NCI-H748 (cell line): Measurements from ENCODE around the gene CHD8.
"Not testable (repeated sequence)": the region's sequence is repeated elsewhere in the genome, so short reads cannot be mapped to it uniquely, and the experiment has no call there.

Source experiments
- DNase-seq: peaks from one replicate; lab custom pipeline; 2025; ENCODE audit not compliant: unreplicated experiment; lab: John Stamatoyannopoulos, UW

CHD8 gene

DNA sequence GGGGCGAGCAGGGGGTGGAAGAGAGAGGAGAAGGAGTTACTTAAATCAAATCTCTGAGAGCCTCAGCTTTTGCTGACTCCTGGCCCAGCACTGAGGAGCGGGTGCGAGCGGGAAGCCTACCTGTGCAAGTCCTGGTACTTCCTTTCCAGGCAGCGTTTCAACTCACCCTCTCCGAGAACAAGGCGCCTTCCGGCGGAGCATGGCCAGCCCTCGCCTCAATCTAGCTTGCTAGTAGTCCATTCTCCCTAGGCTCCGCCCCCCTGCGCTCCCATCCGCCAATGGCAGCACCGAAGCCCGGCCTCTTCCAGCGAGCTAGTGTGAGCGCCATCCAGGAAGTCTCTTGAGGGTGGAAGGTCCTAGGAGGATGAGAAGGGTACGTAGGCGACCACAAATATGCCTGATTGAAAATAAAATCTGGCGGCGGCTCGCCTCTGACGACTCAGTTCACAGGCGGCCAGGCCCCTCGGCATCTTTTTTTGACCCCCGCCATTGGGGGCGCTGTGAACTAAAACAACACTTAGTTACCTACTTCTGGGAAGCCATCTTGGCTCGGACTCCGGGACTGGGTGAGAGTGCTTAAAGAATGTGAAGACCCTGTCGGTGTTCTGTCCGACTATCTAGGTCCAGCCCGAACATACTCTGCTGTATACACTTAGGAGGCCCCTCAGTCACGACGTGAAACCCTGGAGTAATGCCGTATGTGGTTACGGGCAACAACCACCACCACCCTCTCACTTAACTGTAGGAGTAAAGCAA lies at the start of gene CHD8:
Gene CHD8, minus strand, starts transcription at position 212 of the 756 bp plus-strand sequence. CDS start 24,480 bp downstream, outside the sequence.
- DNase-seq: peak; percentile 100

- no peak for DNase-seq
Observed at GRCh38 chr14:21505012-21505553, 49.2 kb upstream of the CHD8 start.

DNA sequence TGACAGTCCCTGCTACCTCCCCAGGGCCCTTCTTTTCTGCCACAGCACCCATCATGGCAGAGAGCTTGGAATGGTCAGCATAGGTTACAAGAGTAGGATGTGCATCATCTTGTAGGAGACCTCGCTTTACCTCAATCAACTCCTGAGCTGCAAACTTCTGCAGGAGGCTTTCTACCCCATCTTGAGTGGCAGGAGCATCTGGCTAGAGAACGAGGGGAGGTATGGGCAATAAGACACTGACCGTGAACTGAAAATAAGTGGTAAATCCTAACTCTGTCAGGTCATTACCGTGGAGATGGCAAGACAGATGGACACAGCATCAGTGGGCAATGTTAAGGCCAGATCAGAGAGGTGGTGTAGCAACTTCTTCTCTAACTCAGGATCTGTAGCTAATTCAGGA lies 47.5 kb upstream of the CHD8 start:
- DNase-seq: no peak

DNA sequence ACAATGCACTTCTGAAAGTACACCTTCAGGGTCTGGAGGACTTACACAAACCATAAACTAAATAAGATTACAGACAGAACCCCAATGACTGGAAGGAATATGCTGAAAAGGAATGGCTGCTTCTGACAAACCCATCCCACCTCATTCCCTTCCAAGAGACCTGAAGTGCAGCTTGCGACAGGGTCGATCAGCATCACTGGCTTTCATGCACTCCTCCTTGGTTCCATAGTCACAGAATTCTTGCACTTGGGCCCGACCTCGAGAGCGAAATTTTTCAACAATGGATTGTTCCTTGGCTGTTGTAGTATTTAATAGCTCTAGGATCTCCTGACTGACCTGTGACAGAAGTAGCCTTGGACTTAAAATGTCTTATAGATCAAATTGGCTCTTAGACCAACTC lies 45.6 kb upstream of the CHD8 start:
- no peak for DNase-seq

DNA sequence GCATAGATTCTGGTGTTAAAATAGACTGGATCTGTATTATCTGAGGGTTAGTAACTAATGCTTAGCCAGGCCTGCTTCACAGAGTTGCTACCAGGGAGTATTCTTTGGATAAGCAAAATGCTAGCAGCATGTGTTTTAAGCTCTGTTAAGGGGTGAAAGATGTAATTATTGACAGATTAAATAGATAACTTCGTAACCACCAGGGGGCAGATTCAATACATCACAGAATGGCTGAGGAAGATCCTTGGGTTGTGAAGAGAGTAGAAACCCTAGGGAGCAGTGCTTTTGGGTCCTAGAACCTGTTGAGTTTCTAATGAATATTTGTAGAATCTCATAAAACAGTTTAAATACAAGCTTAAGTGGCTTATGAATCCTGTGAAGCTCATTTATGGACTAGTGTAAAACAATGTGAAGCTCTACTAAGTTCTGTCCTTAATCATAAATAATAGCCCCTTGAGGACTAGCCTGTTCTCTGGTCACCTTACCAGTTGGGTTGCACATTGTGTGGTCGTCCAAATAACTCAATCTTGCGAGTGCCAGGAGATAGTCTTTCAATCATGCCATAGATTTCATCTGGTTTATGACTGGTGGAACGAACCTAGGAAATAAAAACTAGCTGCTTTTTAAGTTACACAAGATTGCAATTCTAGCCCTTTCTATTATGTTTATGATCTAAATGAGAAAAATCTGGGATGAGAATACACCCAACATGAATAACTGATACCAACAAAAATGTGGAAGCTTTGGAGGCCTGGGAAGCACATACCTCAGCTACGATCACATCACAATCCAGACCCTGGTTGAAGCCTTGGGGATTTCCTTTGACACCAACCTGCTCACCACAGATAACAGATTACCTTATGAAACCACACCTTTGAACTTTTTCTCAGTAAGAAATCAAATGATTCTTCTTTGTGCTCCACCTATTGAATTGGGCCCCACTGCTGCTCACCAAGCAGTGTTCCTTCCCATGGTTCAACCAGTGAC lies 42.9 kb upstream of the CHD8 start:
- DNase-seq: peak; percentile 57

- no peak for DNase-seq
Observed at GRCh38 chr14:21496453-21496852, 40.5 kb upstream of the CHD8 start.

- DNase-seq: no peak
Observed at GRCh38 chr14:21494902-21495762, 39.2 kb upstream of the CHD8 start.

DNA sequence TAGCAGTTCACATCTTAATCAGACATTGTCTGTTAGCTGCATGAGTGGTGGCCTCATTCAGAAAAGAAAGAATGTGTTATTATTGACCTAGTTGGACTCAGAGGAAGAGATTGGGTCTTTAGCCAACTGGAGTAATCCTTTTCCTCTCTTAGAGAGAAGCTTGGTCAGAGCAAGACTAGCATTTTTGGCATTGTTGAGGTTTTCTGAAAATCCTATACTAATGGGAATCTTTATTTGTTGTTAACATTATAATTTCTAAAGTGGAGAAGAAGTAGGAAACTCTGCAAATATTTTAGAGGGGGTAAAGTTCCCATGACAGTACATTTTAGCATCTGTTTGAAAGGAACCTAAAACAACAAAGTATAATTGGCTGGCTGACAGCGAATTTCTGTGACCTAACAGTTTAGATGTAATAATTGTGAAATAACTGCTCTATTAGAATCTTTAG lies 30.7 kb upstream of the CHD8 start:
- DNase-seq: no peak

DNA sequence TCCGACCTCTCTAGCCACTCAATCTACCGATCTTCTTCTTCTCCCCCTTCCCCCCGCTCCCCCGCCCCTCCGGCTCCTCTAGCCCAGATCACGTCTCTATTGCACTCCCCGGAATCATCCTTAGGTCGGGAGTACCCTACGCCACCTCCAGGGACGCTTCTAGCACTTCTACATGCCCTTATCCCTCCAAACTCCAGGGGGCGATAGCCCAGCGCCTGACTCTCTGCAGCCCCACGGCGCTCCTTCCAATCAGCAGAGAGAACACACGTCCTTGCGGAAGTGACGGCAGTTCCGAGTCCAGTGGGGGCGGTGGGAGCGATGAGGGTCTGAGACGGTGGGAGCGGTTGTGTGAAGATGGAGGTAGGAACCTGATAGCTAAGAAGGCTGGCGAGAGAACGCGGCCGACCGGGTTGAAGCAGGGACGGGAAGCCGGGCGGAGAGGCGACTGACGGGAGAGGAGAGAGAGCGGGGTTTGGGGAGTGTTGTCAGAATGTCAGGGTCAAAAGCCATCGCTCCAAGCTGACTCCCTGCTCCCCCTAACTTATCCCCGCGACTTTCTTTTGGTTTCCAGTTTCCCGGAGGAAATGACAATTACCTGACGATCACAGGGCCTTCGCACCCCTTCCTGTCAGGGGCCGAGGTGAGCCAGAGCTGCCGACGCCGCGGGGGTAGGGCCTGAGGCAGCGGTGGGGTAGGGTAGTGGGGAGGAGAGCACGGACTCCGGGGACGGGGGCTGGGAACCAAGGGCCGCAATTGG lies 21.2 kb upstream of the CHD8 start, which contains the start of the genes RAB2B and TOX4:
Gene RAB2B, minus strand, starts transcription at position 35 of the 757 bp plus-strand sequence. CDS start 87 bp downstream, outside the sequence.
Gene TOX4, plus strand, starts transcription at position 271 of the 757 bp plus-strand sequence. Its CDS starts 84 bp downstream, at position 355.
- peak; percentile 99 for DNase-seq

- DNase-seq: peak; percentile 90
Observed at GRCh38 chr14:21476523-21476924, 20.6 kb upstream of the CHD8 start.

DNA sequence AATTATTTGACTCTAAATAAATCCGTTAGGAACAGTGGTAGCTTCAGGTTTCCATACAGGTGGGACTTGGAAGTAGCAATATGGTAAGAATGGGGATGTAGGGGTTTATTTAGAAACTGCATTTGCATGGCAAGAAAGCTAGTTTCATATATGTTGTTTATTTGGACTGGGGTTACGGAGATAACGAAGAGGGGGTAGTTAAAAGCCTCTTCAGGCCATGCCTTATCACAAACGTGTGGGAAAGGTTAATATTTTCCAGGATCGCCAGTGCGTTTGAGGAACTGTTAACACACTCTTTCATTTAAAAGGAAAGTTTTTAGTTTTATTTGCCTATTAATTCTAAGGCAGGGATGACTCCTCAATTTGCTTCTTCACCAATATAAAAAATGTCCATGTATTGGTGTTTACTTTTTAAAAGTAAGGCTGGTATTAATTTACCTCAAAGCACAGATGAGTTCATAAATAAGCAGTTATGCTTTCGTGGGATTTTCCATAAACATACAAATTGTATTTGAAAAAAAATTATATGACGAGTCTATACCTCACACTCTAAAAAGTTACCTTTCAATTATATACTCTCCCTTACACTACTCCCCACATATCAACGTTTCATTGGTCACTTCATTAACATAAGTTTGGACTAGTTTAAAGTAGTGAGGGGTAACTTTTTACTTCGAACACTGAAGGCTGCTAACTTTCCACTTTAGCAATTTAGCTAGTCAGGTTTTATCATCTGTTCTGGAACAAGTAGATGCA lies 20.0 kb upstream of the CHD8 start:
- no peak for DNase-seq

DNA sequence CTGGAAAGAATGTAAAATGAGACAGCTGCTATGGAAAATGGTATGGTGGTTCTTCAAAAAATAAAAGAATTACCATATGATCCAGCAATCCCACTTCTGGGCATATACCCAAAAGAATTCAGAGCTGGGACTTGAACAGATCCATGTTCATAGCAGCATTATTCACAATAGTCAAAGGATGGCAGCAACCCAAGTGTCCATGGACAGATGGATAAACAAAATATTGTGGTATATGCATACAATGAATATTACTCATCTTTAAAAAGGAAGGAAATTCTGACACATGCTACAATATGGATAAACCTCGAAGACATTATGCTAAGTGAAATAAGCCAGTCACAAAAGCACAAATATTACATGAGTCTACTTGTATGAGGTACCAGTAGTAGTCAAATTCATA lies 11.7 kb upstream of the CHD8 start:
- DNase-seq: no peak

DNA sequence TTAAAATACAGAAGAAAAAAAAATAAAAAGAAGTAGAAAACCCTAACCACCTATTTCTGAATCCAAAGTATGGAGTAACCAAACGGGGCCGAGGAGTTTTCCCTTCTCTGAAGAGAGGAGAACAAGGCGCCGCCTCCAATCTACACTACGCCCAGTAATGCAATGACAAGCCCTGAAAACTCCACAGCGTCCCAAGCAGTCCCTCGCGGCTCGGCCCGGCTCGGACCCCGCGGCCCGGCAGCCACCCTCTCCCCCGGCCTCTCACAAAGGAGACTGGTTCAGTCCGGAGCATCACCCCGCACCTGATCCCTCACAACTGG lies 371 bp downstream of the CHD8 start:
- no peak for DNase-seq

DNA sequence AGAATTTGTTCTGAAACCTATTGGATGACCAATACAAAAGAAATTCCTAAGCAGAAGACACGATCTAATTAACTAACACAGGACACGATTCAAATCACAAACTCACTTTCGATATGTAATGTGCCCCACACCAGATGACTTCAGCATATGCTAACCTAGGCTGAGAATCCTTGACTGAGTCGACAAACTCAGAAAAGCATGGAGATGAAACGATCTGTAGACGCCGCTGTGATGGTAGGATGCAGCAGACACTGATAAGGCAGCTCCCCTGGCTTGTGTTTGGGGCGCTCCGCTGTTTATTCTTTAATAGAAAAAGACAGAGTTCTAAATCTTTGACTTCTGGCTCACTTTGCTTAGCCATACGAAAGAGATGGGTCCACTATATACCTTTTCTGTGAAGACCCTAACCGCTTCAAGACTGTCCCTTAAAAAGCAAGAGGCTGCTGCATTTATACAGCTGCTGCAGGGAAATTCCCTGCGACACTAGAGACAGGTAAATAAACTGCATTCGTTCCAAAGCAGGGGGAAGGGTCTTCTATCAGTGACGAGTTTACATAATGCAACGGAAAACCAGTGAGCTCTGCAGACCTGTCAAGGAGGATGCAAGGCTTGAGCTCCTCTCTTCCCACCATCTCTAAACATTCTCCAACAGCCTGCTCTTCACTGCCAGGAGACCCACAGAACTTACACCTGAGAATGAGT lies 929 bp downstream of the CHD8 start:
- DNase-seq: peak; percentile 44

- no peak for DNase-seq
Observed at GRCh38 chr14:21449899-21450216, 6.1 kb downstream of the CHD8 start.

DNA sequence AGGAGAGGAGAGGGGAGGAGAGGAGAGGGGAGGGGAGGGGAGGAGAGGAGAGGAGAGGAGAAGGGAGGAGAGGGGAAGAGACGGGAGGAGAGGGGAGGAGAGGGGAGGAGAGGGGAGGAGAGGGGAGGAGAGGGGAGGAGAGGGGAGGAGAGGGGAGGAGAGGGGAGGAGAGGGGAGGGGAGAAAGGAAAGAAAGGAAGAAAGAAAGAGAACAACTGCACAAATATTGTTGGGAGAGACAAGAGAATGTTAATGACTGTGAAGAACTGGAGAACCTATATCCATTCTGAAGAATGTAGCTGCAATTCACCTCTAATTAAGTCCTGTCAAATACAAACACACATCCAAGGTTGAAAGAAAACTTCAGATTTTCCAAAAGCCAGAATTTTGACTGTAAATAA lies 13.3 kb downstream of the CHD8 start:
- not testable (repeated sequence) for DNase-seq

- DNase-seq: no peak
Observed at GRCh38 chr14:21440859-21441258, 15.1 kb downstream of the CHD8 start.

DNA sequence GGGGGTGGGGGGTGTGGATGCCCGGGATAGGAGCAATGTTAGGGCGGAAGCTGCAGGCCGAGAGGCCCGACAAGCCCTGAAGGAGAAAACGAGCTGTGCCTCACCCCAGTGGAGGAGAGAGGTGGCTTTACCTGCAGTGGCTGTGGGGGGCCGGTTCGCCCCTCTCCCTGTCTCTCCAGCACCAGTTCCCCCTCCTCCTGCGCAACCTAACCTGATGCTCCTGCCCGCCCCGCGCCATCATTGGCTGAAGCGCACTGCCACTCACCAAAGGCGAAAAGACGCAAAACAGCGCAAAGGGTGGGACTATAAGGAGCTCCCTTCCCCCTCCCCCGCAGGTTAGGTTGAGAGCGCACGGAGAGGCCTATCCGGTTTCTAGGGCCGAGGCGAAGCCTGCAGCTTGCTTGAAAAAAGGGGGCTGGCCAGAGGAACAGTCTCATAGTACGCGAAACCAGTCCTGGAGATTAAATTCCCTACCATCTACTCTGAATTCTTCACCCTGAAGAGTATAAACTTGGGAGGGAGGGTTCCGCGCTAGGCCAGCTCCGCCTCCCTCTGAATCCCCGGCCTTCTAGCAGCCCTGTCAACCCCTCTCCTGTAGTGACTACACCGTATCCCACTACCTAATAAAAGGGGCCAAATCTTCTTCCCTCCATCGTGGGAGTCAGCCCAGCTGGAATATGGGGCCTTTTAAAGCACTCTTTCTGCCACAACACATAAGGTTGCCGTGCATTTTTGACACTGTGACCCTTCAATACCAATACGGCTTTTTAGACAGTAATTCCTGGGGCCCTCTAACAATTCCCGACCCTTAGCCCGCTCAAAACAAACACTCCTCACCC lies 18.6 kb downstream of the CHD8 start:
- peak; percentile 100 for DNase-seq
